GM19025 (cell line): ENCODE results near the gene RPS6KC1.
A peak's percentile ranks its signal among the peaks of the same experiment; 100 is the strongest.
"Not testable (repeated sequence)": the region's sequence is repeated elsewhere in the genome, so short reads cannot be mapped to it uniquely, and the experiment has no call there.

Experiments used
- ATAC-seq: cut with Tn5 transposase; IDR thresholded peaks from one replicate; pipeline ENCODE4 v1.9.1; 2021; ENCODE audit warnings: mild to moderate bottlenecking, low read depth, moderate library complexity; ENCODE audit not compliant: unreplicated experiment

RPS6KC1 gene

GRCh38 chr1:213054142-213054541, 3.1 kb downstream of the RPS6KC1 start:
- no peak for ATAC-seq

- ATAC-seq = no peak
Observed at GRCh38 chr1:213054733-213055591, 3.9 kb downstream of the RPS6KC1 start.

GRCh38 chr1:213055767-213056166, 4.7 kb downstream of the RPS6KC1 start:
- ATAC-seq = no peak

GRCh38 chr1:213057264-213058059, 6.4 kb downstream of the RPS6KC1 start:
- ATAC-seq = no peak

GRCh38 chr1:213060836-213061235, 9.8 kb downstream of the RPS6KC1 start:
- ATAC-seq = no peak

- no peak for ATAC-seq
Observed at GRCh38 chr1:213061263-213061662, 10.2 kb downstream of the RPS6KC1 start.

- no peak for ATAC-seq
Observed at GRCh38 chr1:213065800-213066199, 14.8 kb downstream of the RPS6KC1 start.

- ATAC-seq = no peak
Observed at GRCh38 chr1:213066363-213066762, 15.3 kb downstream of the RPS6KC1 start.

- ATAC-seq = no peak
Observed at GRCh38 chr1:213067352-213067751, 16.3 kb downstream of the RPS6KC1 start.

- peak; percentile 93 for ATAC-seq
Observed at GRCh38 chr1:213070406-213070805, 19.4 kb downstream of the RPS6KC1 start.

- peak; percentile 50 for ATAC-seq
Observed at GRCh38 chr1:213075725-213076124, 24.7 kb downstream of the RPS6KC1 start.

GRCh38 chr1:213082420-213083111, 31.5 kb downstream of the RPS6KC1 start:
- no peak for ATAC-seq

- ATAC-seq = no peak
Observed at GRCh38 chr1:213083112-213083445, 32.0 kb downstream of the RPS6KC1 start.

GRCh38 chr1:213087911-213088310, 36.9 kb downstream of the RPS6KC1 start:
- ATAC-seq = no peak

- no peak for ATAC-seq
Observed at GRCh38 chr1:213089924-213090677, 39.1 kb downstream of the RPS6KC1 start.

- no peak for ATAC-seq
Observed at GRCh38 chr1:213094446-213094845, 43.4 kb downstream of the RPS6KC1 start.

- no peak for ATAC-seq
Observed at GRCh38 chr1:213095467-213095866, 44.4 kb downstream of the RPS6KC1 start.

GRCh38 chr1:213099682-213100399, 48.8 kb downstream of the RPS6KC1 start:
- ATAC-seq = no peak

GRCh38 chr1:213100565-213100964, 49.5 kb downstream of the RPS6KC1 start:
- not testable (repeated sequence) for ATAC-seq
